Measurements from ENCODE around the gene FLYWCH1.
"Not testable (repeated sequence)": the region's sequence is repeated elsewhere in the genome, so short reads cannot be mapped to it uniquely, and the experiment has no call there.

FLYWCH1 gene

DNA sequence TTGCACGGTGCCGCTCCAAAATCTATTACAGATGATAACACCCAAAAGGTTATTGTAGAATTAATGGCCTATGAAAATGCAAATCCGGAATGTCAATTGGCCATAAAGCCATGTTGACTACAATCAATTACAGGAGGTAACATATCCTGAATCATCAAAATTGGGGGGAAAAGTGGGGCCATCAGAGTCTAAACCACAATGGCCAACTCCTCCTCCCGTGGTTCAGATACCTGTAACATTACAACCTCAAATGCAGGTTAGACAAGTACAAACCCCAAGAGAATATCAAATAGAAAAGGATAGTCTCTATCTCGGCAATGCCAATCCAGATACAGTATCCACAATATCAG, 14.9 kb downstream of the FLYWCH1 start:
- no peak for DNase-seq (ENCODE audit: low read depth in 1 of 2, low spot score in 1 of 2)

DNA sequence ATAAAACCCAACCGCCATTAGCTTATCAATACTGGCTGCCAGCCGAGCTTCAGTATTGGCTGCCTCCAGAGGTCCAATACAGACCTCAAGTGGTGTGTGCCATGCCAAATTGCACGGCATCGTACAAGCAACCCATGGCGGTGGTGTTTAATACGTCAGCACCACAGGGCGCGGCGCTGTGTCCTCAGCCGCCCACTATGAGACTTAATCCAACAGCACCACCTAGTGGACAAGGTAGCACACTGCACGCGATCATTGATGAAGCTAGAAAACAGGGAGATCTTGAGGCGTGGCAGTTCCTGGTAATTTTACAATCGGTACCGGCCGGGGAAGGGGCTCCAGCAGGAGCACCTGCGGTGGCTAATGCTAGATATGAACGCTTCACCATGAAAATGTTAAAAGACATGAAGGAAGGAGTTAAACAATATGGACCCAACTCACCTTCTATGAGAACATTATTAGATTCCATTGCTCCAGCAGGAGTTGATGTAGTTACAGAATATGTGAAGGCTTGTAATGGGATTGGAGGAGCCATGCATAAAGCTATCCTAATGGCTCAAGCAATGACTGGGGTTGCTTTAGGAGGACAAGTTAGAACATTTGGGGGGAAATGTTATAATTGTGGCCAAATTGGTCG, 15.4 kb downstream of the FLYWCH1 start:
- DNase-seq (ENCODE audit: low read depth in 1 of 2, low spot score in 1 of 2), result peak; percentile 66 to 67

- DNase-seq (ENCODE audit: low read depth in 1 of 2, low spot score in 1 of 2), result not testable (repeated sequence)
These were observed 16.4 kb downstream of the FLYWCH1 start for GRCh38 chr16:2928151-2928550.

DNA sequence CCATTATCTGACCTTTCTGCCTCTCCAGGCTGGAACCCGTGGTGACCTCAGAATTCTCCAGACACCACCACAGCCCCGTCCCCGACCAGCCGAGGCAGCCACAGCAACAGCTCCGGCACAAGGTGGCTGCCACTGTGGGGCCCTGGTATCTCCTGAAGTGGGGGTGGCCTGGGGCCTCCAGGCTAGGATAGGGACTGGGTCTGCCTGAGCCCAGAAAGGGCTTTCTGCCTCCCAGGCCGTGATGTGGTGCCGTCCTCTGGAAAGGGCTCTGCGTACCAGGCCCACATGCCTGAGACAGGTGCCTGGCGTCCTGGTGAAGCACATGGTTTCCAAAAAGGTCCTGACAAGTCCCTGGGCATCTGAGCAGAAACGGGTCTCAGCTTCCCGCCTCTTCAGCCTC, 17.1 kb downstream of the FLYWCH1 start:
- DNase-seq (ENCODE audit: low read depth in 1 of 2, low spot score in 1 of 2), result no peak

GRCh38 chr16:2929693-2930092, 18.0 kb downstream of the FLYWCH1 start:
- DNase-seq (ENCODE audit: low read depth in 1 of 2, low spot score in 1 of 2), result no peak

DNA sequence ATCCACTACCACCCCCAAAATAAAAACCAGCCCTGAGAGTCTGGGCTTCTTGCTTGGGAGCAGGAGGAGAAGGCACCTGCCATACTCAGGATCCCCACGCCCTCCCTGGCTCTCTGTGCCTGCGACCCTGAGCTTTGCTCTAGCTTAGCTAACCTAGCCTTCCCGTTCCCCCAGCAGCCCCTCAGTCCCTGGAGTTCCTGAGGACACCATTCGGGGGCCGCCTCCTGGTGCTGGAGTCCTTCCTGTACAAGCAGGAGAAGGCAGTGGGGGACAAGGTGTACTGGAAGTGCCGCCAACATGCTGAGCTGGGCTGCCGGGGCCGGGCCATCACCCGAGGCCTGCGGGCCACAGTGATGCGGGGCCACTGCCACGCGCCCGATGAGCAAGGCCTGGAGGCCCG, 18.5 kb downstream of the FLYWCH1 start:
- DNase-seq (ENCODE audit: low read depth in 1 of 2, low spot score in 1 of 2), result no peak

DNA sequence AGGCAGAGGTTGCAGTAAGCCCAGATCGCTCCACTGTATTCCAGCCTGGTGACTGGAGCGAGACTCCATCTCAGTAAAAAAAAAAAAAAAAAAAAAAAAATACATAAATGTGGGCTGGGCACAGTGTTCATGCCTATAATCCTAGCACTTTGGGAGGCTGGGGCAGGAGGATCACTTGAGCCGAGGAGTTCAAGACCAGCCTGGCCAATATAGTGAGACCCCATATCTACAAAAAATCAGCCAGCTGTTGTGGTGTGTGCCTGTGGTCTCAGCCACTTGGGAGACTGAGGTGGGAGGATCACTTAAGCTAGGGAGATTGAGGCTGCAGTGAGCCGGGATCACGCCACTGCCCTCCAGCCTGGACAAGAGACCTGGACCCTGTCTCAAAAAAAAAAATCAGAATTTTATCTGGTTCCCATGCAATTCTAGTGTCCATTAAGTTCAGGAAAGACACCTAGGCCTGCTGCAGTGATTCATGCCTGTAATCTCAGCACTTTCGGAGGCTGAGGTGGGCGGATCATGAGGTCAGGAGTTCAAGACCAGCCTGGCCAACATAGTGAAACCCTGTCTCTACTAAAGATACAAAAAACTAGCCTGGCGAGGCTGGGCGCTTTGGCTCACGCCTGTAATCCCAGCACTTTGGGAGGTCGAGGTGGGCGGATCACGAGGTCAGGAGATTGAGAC, 19.6 kb downstream of the FLYWCH1 start:
- not testable (repeated sequence) for DNase-seq (ENCODE audit: low read depth in 1 of 2, low spot score in 1 of 2)

DNA sequence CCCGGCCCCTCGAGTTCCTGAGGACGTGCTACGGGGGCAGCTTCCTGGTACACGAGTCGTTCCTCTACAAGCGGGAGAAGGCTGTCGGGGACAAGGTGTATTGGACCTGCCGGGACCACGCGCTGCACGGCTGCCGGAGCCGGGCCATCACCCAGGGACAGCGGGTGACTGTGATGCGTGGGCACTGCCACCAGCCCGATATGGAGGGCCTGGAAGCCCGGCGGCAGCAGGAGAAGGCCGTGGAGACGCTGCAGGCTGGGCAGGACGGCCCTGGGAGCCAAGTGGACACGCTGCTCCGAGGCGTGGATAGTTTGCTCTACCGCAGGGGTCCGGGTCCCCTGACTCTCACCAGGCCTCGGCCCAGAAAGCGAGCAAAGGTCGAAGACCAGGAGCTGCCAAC, 21.4 kb downstream of the FLYWCH1 start:
- DNase-seq (ENCODE audit: low read depth in 1 of 2, low spot score in 1 of 2), result no peak

DNA sequence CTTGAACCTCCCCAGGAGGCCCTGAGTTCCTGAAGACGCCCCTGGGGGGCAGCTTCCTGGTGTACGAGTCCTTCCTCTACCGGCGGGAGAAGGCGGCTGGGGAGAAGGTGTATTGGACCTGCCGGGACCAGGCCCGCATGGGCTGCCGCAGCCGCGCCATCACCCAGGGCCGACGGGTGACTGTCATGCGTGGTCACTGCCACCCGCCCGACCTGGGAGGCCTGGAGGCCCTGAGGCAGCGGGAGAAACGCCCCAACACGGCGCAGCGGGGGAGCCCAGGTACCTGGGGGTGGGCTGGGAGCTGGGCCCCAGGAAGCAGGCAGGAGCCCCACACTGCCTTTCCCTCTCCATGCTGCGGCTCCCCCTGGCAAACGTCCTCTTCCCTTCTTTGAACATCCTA, 22.0 kb downstream of the FLYWCH1 start:
- DNase-seq (ENCODE audit: low read depth in 1 of 2, low spot score in 1 of 2), result no peak

DNA sequence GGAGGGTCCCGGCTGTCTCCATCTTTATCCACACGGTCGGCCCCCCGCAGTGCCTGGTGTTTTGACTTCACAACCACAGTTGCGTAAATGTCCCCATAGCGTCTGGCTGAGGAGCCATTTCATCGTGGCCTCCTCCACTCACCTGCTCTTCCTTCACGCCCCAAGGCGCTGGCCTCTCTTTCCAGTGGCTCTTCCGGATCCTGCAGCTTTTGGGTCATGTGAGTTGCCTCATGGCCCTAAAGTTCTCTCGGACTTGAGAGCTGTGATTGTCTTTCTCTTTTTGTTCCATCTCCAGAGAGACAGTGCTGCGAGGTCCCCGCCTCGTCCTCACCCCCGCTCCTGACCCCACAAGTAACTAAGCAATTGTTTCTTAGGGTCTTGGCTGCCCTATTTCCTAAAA, 22.7 kb downstream of the FLYWCH1 start:
- DNase-seq (ENCODE audit: low read depth in 1 of 2, low spot score in 1 of 2), result no peak

- no peak for DNase-seq (ENCODE audit: low read depth in 1 of 2, low spot score in 1 of 2)
These were observed 24.8 kb downstream of the FLYWCH1 start for GRCh38 chr16:2936436-2937011.

DNA sequence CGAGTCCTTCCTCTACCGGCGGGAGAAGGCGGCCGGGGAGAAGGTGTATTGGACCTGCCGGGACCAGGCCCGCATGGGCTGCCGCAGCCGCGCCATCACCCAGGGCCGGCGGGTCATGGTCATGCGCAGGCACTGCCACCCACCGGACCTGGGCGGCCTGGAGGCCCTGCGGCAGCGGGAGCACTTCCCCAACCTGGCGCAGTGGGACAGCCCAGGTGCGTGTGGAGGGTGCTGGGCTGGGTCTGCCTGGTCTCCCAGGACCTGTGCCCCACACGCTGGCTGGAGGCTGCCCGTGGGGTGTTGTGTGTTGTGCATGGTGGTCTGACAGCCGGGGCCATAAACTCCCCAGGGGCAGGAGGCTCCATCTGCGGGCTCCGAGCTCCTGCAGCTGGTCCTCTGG, 25.4 kb downstream of the FLYWCH1 start:
- DNase-seq (ENCODE audit: low read depth in 1 of 2, low spot score in 1 of 2), result no peak

- no peak for DNase-seq (ENCODE audit: low read depth in 1 of 2, low spot score in 1 of 2)
These were observed 26.5 kb downstream of the FLYWCH1 start for GRCh38 chr16:2938206-2938605.

DNA sequence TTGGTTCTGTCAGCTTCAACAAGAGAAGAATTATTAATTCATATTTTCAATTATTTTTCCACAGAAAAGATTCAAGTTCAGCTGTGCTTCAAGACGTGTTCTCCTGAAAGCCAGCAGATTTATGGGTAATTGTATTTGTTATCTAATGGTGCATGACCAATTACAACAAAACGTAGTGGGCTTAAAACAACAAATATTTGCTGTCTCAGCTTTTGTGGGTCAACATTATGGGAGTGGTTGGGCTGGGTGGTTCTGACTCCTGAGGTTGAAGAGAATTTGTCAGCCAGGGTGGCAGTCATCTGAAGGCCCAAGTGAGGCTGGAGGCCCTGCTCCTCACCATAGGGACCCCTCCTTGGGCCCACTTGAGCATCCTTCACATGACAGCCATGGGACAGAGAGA, 28.2 kb downstream of the FLYWCH1 start:
- no peak for DNase-seq (ENCODE audit: low read depth in 1 of 2, low spot score in 1 of 2)

- DNase-seq (ENCODE audit: low read depth in 1 of 2, low spot score in 1 of 2), result no peak
These were observed 30.3 kb downstream of the FLYWCH1 start for GRCh38 chr16:2942045-2942444.

DNA sequence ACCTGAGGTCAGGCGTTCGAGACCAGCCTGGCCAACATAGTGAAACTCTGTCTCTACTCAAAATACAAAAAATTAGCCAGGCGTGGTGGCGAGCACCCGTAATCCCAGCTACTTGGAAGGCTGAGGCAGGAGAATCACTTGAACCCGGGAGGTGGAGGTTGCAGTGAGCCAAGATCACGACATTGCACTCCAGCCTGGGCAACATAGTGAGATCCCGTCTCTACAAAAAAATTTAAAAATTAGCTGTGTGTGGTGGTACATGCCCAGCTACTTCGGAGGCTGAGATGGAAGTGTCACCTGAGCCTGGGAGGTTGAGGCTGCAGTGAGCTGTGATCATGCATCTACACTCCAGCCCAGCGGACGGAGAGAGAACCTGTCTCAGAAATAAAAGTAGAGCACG, 32.0 kb downstream of the FLYWCH1 start:
- DNase-seq (ENCODE audit: low read depth in 1 of 2, low spot score in 1 of 2), result not testable (repeated sequence)

- no peak for DNase-seq (ENCODE audit: low read depth in 1 of 2, low spot score in 1 of 2)
These were observed 34.9 kb downstream of the FLYWCH1 start for GRCh38 chr16:2946649-2947048.

DNA sequence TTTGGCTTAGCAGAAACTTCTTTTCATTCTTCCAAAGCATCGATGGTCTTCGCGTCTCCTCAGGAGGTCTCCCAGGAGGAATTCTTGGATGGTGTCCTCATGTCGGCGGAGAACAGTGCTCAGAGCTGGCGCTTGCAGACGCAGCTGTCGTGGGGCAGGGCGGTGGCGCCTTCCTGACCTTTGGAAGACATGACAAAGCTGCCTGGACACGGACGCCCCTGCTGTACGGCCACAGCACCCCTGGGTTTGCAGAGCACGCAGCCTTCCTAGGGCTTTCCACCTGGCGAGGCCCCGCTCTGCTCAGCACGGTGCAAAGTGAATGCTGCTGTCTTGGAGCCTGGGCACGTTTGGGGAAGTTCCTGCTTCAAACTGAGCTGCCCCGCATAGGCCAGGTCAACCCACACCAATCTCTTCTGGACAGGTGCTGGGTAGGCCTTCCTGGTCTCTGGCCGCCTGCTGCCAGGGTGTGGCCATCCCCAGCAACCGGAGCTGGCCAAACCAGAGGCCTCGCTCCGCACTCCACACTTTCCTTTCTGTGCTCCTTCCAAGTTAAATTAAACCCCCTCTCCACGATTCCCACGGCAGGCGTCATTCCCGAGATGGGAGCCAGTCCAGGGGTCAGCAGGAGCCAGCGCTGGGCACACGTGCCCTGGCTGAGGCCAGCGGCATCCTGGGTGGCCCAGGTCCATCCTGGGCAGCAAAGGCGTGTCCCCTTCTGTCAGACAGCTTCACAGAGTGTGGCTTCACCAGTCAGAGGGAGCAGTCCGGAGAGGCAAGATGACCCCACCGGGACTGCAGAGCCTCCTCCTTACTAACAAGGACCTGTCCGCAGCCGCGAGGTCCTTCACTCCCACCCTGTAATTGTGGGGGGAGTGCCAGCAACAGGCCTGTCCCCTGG, 37.3 kb downstream of the FLYWCH1 start:
- DNase-seq (ENCODE audit: low read depth in 1 of 2, low spot score in 1 of 2), result no peak

DNA sequence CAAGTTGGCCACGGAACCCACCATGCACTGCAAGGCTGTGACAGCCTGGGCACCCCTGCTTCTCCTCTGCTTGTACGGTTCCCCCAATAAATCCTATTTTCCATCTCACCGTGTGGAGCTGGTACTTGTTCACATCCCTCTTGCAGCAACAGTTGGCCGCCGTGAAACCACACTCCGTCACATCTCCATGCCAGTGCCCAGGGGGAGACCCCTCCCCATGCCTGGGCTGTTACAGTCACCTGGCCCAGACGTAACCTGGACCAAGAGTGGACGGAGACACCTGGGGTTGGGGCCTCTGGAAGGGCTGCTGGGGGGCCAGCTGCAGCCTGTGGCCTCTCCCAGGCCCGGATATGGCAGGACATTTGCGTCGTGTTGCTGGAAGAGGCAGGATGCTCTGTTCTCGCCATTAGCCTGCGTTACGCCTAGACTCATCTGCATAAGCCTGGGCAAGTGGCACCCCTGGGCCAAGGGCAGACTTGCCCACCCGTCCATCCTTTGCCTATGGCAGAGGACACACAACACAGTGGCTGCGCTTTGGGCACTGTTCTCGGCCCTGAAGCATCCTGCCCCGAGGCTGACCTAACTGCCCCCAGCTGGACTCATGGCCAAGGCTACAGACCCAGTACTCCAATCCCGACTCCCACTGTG, 38.1 kb downstream of the FLYWCH1 start:
- no peak for DNase-seq (ENCODE audit: low read depth in 1 of 2, low spot score in 1 of 2)

GRCh38 chr16:2950353-2950724, 38.6 kb downstream of the FLYWCH1 start:
- no peak for DNase-seq (ENCODE audit: low read depth in 1 of 2, low spot score in 1 of 2)

DNA sequence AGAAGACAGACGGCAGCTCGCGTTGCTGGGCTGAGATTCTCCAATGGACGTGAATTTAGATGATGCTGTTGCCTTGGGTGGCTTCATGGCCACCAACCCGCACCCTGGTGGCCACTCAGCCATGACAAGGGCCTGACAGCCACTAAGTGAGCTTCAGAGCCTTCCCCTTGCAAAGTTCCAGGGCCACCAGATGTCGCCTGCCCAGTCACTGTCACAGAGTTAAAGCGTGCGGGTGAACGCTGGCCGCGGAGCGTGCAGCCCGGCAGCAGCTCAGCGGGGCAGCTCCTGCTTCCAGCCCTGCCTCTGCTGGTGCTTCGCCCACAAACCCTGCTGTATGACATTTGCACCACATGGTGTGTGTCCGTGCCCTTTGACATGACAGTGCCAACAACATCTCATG, 39.0 kb downstream of the FLYWCH1 start:
- DNase-seq (ENCODE audit: low read depth in 1 of 2, low spot score in 1 of 2), result no peak
